ENCODE results near the gene REX1BD.

- TF ChIP-seq, protein P1, sequence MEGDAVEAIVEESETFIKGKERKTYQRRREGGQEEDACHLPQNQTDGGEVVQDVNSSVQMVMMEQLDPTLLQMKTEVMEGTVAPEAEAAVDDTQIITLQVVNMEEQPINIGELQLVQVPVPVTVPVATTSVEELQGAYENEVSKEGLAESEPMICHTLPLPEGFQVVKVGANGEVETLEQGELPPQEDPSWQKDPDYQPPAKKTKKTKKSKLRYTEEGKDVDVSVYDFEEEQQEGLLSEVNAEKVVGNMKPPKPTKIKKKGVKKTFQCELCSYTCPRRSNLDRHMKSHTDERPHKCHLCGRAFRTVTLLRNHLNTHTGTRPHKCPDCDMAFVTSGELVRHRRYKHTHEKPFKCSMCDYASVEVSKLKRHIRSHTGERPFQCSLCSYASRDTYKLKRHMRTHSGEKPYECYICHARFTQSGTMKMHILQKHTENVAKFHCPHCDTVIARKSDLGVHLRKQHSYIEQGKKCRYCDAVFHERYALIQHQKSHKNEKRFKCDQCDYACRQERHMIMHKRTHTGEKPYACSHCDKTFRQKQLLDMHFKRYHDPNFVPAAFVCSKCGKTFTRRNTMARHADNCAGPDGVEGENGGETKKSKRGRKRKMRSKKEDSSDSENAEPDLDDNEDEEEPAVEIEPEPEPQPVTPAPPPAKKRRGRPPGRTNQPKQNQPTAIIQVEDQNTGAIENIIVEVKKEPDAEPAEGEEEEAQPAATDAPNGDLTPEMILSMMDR (IDR thresholded peaks at IDR 0.05) = no peak
- TF ChIP-seq POLR2AphosphoS5 (IDR thresholded peaks at IDR 0.05) (no peak), POLR2A (IDR thresholded peaks at IDR 0.05) (no peak)
Measured at GRCh38 chr19:18539372-18539771, 49.2 kb upstream of the REX1BD start.

Measured in prostate gland (tissue), 2 donors.